MCF 10A (cell line): ENCODE results near the gene SEMA6B. TPM values are rescaled to one million over a fixed set of nuclear protein-coding genes. Genes with fewer than 3 reads are reported as not detected.

Experiments
- total RNA-seq: library from RNA; stranded (reverse); gene quantifications from 2 replicates; pipeline ENCODE4 v1.2.3, GENCODE V29; 2022

SEMA6B gene
- total RNA-seq, 1 experiment from 2014 or later = 0.54 TPM

Other genes with a start within 250 kb of the SEMA6B start
- 14.8 and 20.3 TPM in 2 replicates for gene STAP2, start 220.9 kb downstream of the SEMA6B start, total RNA-seq
- 2.4 and 7.2 TPM in 2 replicates for gene MPND, start 216.1 kb downstream of the SEMA6B start, total RNA-seq
- gene SH3GL1, start 159.1 kb downstream of the SEMA6B start, total RNA-seq = 94.4 and 106 TPM in 2 replicates
- gene CHAF1A, start 157.0 kb downstream of the SEMA6B start, total RNA-seq = 15.3 and 16.7 TPM in 2 replicates
- 94.8 and 110 TPM in 2 replicates for gene UBXN6, start 101.9 kb downstream of the SEMA6B start, total RNA-seq
- gene HDGFL2, start 87.4 kb downstream of the SEMA6B start, total RNA-seq = 46.3 and 53.8 TPM in 2 replicates
- 1.4 and 1.8 TPM in 2 replicates for gene PLIN4, start 41.2 kb downstream of the SEMA6B start, total RNA-seq
- gene PLIN5, start 24.5 kb downstream of the SEMA6B start, total RNA-seq = not detected in 2 replicates
- 0.33 and 0.56 TPM in 2 replicates for gene LRG1, start 19.6 kb downstream of the SEMA6B start, total RNA-seq
- gene TNFAIP8L1, start 79.8 kb upstream of the SEMA6B start, total RNA-seq = 2.7 and 3.6 TPM in 2 replicates
- 188 and 231 TPM in 2 replicates for gene MYDGF, start 110.7 kb upstream of the SEMA6B start, total RNA-seq
- 90.6 and 100 TPM in 2 replicates for gene DPP9, start 164.2 kb upstream of the SEMA6B start, total RNA-seq
- 13.5 and 15.4 TPM in 2 replicates for gene FEM1A, start 232.1 kb upstream of the SEMA6B start, total RNA-seq